K562 (cell line): ENCODE results near the gene SFTPB. TPM values are rescaled to one million over a fixed set of nuclear protein-coding genes. Genes with fewer than 3 reads are reported as not detected.

Experiments used
- ATF4 ChIP-seq: fragments of 450-650 bp; formaldehyde crosslinking; IDR thresholded peaks from 2 replicates; pipeline ENCODE4 v1.4.0; 2022; ENCODE audit warnings: mild to moderate bottlenecking, moderate library complexity
- BRD9 ChIP-seq: fragments of 450-650 bp; IDR thresholded peaks from 2 replicates; pipeline ENCODE4 v1.6.1; 2018; ENCODE audit warnings: low read depth; ENCODE audit not compliant: partially characterized antibody
- CREB1 ChIP-seq, 2 experiments: sonication (generic) in 1 of 2; formaldehyde crosslinking in 1 of 2; IDR thresholded peaks; 2 replicates each; pipeline versions ENCODE4 v1.6.1 to v1.8.0; 2012 to 2022; ENCODE audit warnings: inconsistent platforms in 1 of 2, mild to moderate bottlenecking in 1 of 2, missing genetic modification reagents in 1 of 2, moderate library complexity in 1 of 2
- DACH1 ChIP-seq: fragments of 450-650 bp; IDR thresholded peaks from 2 replicates; pipeline ENCODE4 v1.6.1; 2018; ENCODE audit not compliant: partially characterized antibody
- ELF4 ChIP-seq: fragments of 450-650 bp; formaldehyde crosslinking; IDR thresholded peaks from 2 replicates; pipeline ENCODE4 v1.4.0; 2022; ENCODE audit warnings: missing genetic modification characterization
- GTF2B ChIP-seq: IDR thresholded peaks from 2 replicates; pipeline ENCODE4 v1.6.1; 2011; ENCODE audit not compliant: insufficient read length; ENCODE audit errors: extremely low read depth
- ILF3 ChIP-seq: fragments of 450-650 bp; IDR thresholded peaks from 2 replicates; pipeline ENCODE4 v1.6.1; 2018; ENCODE audit warnings: antibody characterized with exemption, mild to moderate bottlenecking, moderate library complexity, borderline replicate concordance
- RFX7 ChIP-seq: fragments of 250-450 bp; sonication (Bioruptor Pico); IDR thresholded peaks from 2 replicates; pipeline ENCODE4 v1.5.1; 2021; ENCODE audit warnings: mild to moderate bottlenecking
- SMAD4 ChIP-seq: fragments of 250-450 bp; sonication (Bioruptor Pico); conservative IDR thresholded peaks from 2 replicates; pipeline ENCODE4 v1.8.0; 2021; ENCODE audit warnings: inconsistent platforms, mild to moderate bottlenecking, moderate library complexity
- SPI1 ChIP-seq: IDR thresholded peaks from 2 replicates; pipeline ENCODE4 v1.6.1; 2011; ENCODE audit warnings: low read depth, low read length, control low read depth, borderline replicate concordance
- THAP12 ChIP-seq: fragments of 250-450 bp; sonication (Bioruptor Pico); IDR thresholded peaks from 2 replicates; pipeline ENCODE4 v1.9.0; 2021; ENCODE audit warnings: mild to moderate bottlenecking, inconsistent platforms
- THAP7 ChIP-seq: fragments of 250-450 bp; sonication (Bioruptor Pico); IDR thresholded peaks from 2 replicates; pipeline ENCODE4 v1.5.0; 2021
- U2AF2 ChIP-seq: fragments of 200-400 bp; formaldehyde crosslinking; optimal IDR thresholded peaks from 2 replicates; pipeline ENCODE3; 2017; ENCODE audit warnings: low read depth, mild to moderate bottlenecking, low read length
- XRCC4 ChIP-seq: IDR thresholded peaks from one replicate; pipeline ENCODE4 v1.6.1; 2011; ENCODE audit not compliant: insufficient read depth, insufficient read length; ENCODE audit errors: extremely low read depth
- ZNF263 ChIP-seq: sonication (generic); formaldehyde crosslinking; IDR thresholded peaks from 2 replicates; pipeline ENCODE4 v1.8.0; 2022; ENCODE audit warnings: mild to moderate bottlenecking, missing genetic modification reagents, borderline replicate concordance
- ZNF280A ChIP-seq: fragments of 450-650 bp; IDR thresholded peaks from 2 replicates; pipeline ENCODE4 v1.6.1; 2018; ENCODE audit warnings: mild to moderate bottlenecking, low read depth; ENCODE audit not compliant: partially characterized antibody
- ZNF431 ChIP-seq: sonication (generic); formaldehyde crosslinking; IDR thresholded peaks from 2 replicates; pipeline ENCODE4 v1.8.0; 2022; ENCODE audit warnings: mild to moderate bottlenecking, missing genetic modification reagents
- ZNF778 ChIP-seq: fragments of 450-650 bp; formaldehyde crosslinking; IDR thresholded peaks from 2 replicates; pipeline ENCODE4 v1.4.0; 2020; ENCODE audit warnings: mild to moderate bottlenecking, moderate library complexity
- polyA plus RNA-seq, 8 experiments: library from polyadenylated mRNA; depleted of rRNA in 4 of 8; stranded (reverse) in 5 of 8; unstranded in 3 of 8; fragments of >200 nt; fragmentation: Nextera tagmentation in 2 of 8; fragmentation: Illumina TruSeq in 1 of 8; extraction: Ambion mirVana in 2 of 8; extraction: Trizol in 1 of 8; gene quantifications; 2 replicates each; pipeline versions ENCODE4 v1.2.1 to v1.2.3, GENCODE V29; 2011 to 2014; ENCODE audit warnings: inconsistent platforms in 1 of 8, missing spikeins in 1 of 8
- total RNA-seq, 7 experiments: library from RNA; depleted of rRNA in 6 of 7; stranded (reverse); fragments of >200 nt in 6 of 7; fragmentation: Illumina TruSeq in 2 of 7; extraction: Trizol in 2 of 7; gene quantifications; 2 replicates each; pipeline versions ENCODE4 v1.2.1 to v1.2.3, GENCODE V29; 2011 to 2021; ENCODE audit warnings: low replicate concordance in 1 of 7

Gene SFTPB
- total and polyA plus RNA-seq, 9 of the 15 experiments (the other 6 are each of a cell fraction or from before 2014, with no cell fraction given), result 0.03 to 7.0 TPM; not detected in 7

GRCh38 chr2:85611705-85612587 is 56.1 kb downstream of the SFTPB start, which contains the start of gene C2orf68 (continued):
- no peak for TF ChIP-seq XRCC4
- no peak for TF ChIP-seq ZNF431 (CRISPR knock-in tag)
- TF ChIP-seq SMAD4 (CRISPR knock-in tag), result peak; percentile 37; the same call in 1 of the 2 replicates
- TF ChIP-seq DACH1, result no peak
- peak; percentile 78; the same call in 1 of the 2 replicates for TF ChIP-seq THAP7 (CRISPR knock-in tag)
- TF ChIP-seq CREB1 (IDR thresholded peaks at IDR 0.05), result no peak
- TF ChIP-seq CREB1 (CRISPR knock-in tag; IDR thresholded peaks at IDR 0.05), result no peak; the same call in 1 of the 2 replicates
- TF ChIP-seq ZNF778, result no peak
- TF ChIP-seq ZNF263, result no peak
- TF ChIP-seq RFX7 (CRISPR knock-in tag), result no peak
- 0 out of 2 replicates have a peak, but pooled peaks have one; percentile 15 for TF ChIP-seq ELF4
- TF ChIP-seq BRD9, result peak; percentile 97
- TF ChIP-seq U2AF2, result no peak
- TF ChIP-seq THAP12 (CRISPR knock-in tag), result 0 out of 2 replicates have a peak, but pooled peaks have one; percentile 19
- no peak for TF ChIP-seq ATF4 (CRISPR knock-in tag)
- TF ChIP-seq ZNF280A, result no peak
- no peak for TF ChIP-seq SPI1
- TF ChIP-seq ILF3, result no peak; the same call in 1 of the 2 replicates
- TF ChIP-seq GTF2B, result peak; percentile 47
